HEK293 (cell line): Measurements from ENCODE around the gene CHRM3.

ENCODE experiments used
- CTCF ChIA-PET: fragments of 350-600 bp; formaldehyde crosslinking; extraction: SDS; loops from one replicate; lab custom pipeline; 2021; ENCODE audit warnings: antibody characterized with exemption; lab: Yijun Ruan, JAX
- POLR2A ChIA-PET: fragments of 300-600 bp; formaldehyde crosslinking; extraction: SDS; loops from one replicate; lab custom pipeline; 2020; ENCODE audit warnings: antibody characterized with exemption, inconsistent platforms; lab: Yijun Ruan, JAX
- H3K27ac ChIP-seq: fragments of 200-500 bp; sonication (Bioruptor generic); 2 replicates; pipeline ENCODE4 v1.5.1; 2014; ENCODE audit warnings: low read depth, low read length, control low read depth, inconsistent platforms; ENCODE audit errors: extremely low read depth
- H3K36me3 ChIP-seq, 2 experiments: fragments of 200-500 bp in 1 of 2; sonication (Bioruptor generic) in 1 of 2; 1 replicate in 1 of 2; 2 replicates in 1 of 2; pipeline ENCODE4 v1.5.1; 2014 to 2017; ENCODE audit warnings: inconsistent platforms in 2 of 2, low read length in 2 of 2; ENCODE audit not compliant: control insufficient read depth in 2 of 2, insufficient read depth in 1 of 2
- H3K4me1 ChIP-seq: fragments of 200-500 bp; sonication (Bioruptor generic); 2 replicates; pipeline ENCODE4 v1.5.1; 2014; ENCODE audit warnings: mild to moderate bottlenecking, low read length, inconsistent platforms; ENCODE audit not compliant: control insufficient read depth, insufficient read depth
- H3K4me3 ChIP-seq: 2 replicates; pipeline ENCODE4 v1.5.1; 2011; ENCODE audit warnings: low read depth, mild to moderate bottlenecking, control low read depth, low read length, moderate library complexity
- H3K9me3 ChIP-seq: fragments of 200-500 bp; sonication (Bioruptor generic); 2 replicates; pipeline ENCODE4 v1.5.1; 2014; ENCODE audit warnings: low read depth, low read length, inconsistent platforms; ENCODE audit not compliant: control insufficient read depth, insufficient read depth
- GFI1B ChIP-seq: fragments of 450-650 bp; formaldehyde crosslinking; IDR thresholded peaks from 2 replicates; pipeline ENCODE4 v1.5.1; 2016; ENCODE audit warnings: missing biosample characterization, missing genetic modification characterization
- HOXA7 ChIP-seq: sonication (generic); formaldehyde crosslinking; IDR thresholded peaks from 2 replicates; pipeline ENCODE4 v1.8.1; 2022; ENCODE audit warnings: missing genetic modification reagents, borderline replicate concordance
- RBAK ChIP-seq: fragments of 450-650 bp; formaldehyde crosslinking; IDR thresholded peaks from 2 replicates; pipeline ENCODE4 v1.5.1; 2016; ENCODE audit warnings: missing biosample characterization, missing genetic modification characterization
- SCRT2 ChIP-seq: fragments of 450-650 bp; formaldehyde crosslinking; IDR thresholded peaks from 2 replicates; pipeline ENCODE4 v1.5.1; 2016; ENCODE audit warnings: missing biosample characterization, missing genetic modification characterization
- SP7 ChIP-seq: fragments of 450-650 bp; formaldehyde crosslinking; IDR thresholded peaks from 2 replicates; pipeline ENCODE4 v1.5.1; 2016; ENCODE audit warnings: missing biosample characterization, missing genetic modification characterization
- ZNF19 ChIP-seq: fragments of 450-650 bp; formaldehyde crosslinking; IDR thresholded peaks from 2 replicates; pipeline ENCODE4; 2016; ENCODE audit warnings: missing biosample characterization, missing genetic modification characterization, low read depth
- ZNF324 ChIP-seq: fragments of 450-650 bp; formaldehyde crosslinking; IDR thresholded peaks from 2 replicates; pipeline ENCODE4 v1.5.1; 2016; ENCODE audit warnings: missing biosample characterization, missing genetic modification characterization
- ZNF423 ChIP-seq: fragments of 450-650 bp; formaldehyde crosslinking; IDR thresholded peaks from 2 replicates; pipeline ENCODE4 v1.5.1; 2016; ENCODE audit warnings: missing biosample characterization, missing genetic modification characterization
- ZNF510 ChIP-seq: fragments of 450-650 bp; formaldehyde crosslinking; IDR thresholded peaks from 2 replicates; pipeline ENCODE4 v1.5.1; 2018; ENCODE audit warnings: mild to moderate bottlenecking, missing genetic modification characterization, missing biosample characterization; ENCODE audit not compliant: insufficient replicate concordance
- ZNF629 ChIP-seq: fragments of 450-650 bp; formaldehyde crosslinking; IDR thresholded peaks from 2 replicates; pipeline ENCODE4 v1.5.1; 2017; ENCODE audit warnings: missing biosample characterization, missing genetic modification characterization
- ZNF76 ChIP-seq: fragments of 450-650 bp; formaldehyde crosslinking; IDR thresholded peaks from 2 replicates; pipeline ENCODE4; 2016; ENCODE audit warnings: low read depth, missing biosample characterization, missing genetic modification characterization, borderline replicate concordance
- TF ChIP-seq, protein P1 (sequence below): fragments of 450-650 bp; formaldehyde crosslinking; IDR thresholded peaks from 2 replicates; pipeline ENCODE4 v1.5.1; 2016; ENCODE audit warnings: missing biosample characterization, missing genetic modification characterization
- TF ChIP-seq, protein P2 (sequence below): fragments of 450-650 bp; formaldehyde crosslinking; IDR thresholded peaks from 2 replicates; pipeline ENCODE4 v1.5.1; 2016; ENCODE audit warnings: missing biosample characterization, missing genetic modification characterization
- TF ChIP-seq, protein P3 (sequence below): fragments of 450-650 bp; formaldehyde crosslinking; IDR thresholded peaks from 2 replicates; pipeline ENCODE4 v1.5.1; 2016; ENCODE audit warnings: missing biosample characterization, missing genetic modification characterization
- TF ChIP-seq, protein P4 (sequence below): IDR thresholded peaks from 2 replicates; pipeline ENCODE4 v1.6.1; 2011; ENCODE audit warnings: mild to moderate bottlenecking, low read depth, low read length, borderline replicate concordance

The CHRM3 gene

DNA sequence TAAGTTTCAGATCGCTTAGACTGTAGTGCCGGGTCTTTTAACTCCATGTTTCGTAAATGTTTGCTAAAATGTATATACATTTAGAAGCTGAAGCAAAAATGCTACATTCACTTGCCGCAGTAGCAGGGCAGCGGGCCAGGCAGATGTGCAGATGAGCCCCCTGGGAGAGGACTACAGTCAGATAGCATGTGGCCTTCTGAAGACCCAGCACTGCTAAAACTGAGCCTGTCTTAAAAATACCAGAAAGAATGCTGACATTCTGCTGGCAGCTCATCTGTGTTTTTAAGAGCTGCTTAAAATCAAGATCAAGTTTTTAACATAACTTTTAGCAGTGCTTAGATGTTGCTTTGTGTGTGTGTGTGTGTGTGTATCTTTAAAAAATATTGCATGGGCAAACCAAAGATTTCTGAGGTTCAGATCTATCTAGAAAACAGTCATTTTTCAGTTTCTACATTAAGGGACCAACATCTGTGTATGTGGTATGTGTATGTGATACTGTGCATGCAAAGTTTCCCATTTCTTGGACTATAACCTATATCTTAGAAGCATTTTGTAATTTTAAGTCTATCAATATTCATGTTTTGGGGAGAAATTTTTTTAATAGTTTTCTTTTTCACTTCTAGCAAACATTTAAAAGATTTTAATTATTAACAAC lies 31.7 kb downstream of the CHRM3 start:
- H3K27ac ChIP-seq, result no peak overlapping the region
- H3K4me1 ChIP-seq, result peaks cover 16% of the 10 kb centered on the region
- TF ChIP-seq, protein P1, sequence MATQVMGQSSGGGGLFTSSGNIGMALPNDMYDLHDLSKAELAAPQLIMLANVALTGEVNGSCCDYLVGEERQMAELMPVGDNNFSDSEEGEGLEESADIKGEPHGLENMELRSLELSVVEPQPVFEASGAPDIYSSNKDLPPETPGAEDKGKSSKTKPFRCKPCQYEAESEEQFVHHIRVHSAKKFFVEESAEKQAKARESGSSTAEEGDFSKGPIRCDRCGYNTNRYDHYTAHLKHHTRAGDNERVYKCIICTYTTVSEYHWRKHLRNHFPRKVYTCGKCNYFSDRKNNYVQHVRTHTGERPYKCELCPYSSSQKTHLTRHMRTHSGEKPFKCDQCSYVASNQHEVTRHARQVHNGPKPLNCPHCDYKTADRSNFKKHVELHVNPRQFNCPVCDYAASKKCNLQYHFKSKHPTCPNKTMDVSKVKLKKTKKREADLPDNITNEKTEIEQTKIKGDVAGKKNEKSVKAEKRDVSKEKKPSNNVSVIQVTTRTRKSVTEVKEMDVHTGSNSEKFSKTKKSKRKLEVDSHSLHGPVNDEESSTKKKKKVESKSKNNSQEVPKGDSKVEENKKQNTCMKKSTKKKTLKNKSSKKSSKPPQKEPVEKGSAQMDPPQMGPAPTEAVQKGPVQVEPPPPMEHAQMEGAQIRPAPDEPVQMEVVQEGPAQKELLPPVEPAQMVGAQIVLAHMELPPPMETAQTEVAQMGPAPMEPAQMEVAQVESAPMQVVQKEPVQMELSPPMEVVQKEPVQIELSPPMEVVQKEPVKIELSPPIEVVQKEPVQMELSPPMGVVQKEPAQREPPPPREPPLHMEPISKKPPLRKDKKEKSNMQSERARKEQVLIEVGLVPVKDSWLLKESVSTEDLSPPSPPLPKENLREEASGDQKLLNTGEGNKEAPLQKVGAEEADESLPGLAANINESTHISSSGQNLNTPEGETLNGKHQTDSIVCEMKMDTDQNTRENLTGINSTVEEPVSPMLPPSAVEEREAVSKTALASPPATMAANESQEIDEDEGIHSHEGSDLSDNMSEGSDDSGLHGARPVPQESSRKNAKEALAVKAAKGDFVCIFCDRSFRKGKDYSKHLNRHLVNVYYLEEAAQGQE (tag by site-specific recombination), result no peak
- TF ChIP-seq ZNF76, result no peak
- TF ChIP-seq, protein P2, sequence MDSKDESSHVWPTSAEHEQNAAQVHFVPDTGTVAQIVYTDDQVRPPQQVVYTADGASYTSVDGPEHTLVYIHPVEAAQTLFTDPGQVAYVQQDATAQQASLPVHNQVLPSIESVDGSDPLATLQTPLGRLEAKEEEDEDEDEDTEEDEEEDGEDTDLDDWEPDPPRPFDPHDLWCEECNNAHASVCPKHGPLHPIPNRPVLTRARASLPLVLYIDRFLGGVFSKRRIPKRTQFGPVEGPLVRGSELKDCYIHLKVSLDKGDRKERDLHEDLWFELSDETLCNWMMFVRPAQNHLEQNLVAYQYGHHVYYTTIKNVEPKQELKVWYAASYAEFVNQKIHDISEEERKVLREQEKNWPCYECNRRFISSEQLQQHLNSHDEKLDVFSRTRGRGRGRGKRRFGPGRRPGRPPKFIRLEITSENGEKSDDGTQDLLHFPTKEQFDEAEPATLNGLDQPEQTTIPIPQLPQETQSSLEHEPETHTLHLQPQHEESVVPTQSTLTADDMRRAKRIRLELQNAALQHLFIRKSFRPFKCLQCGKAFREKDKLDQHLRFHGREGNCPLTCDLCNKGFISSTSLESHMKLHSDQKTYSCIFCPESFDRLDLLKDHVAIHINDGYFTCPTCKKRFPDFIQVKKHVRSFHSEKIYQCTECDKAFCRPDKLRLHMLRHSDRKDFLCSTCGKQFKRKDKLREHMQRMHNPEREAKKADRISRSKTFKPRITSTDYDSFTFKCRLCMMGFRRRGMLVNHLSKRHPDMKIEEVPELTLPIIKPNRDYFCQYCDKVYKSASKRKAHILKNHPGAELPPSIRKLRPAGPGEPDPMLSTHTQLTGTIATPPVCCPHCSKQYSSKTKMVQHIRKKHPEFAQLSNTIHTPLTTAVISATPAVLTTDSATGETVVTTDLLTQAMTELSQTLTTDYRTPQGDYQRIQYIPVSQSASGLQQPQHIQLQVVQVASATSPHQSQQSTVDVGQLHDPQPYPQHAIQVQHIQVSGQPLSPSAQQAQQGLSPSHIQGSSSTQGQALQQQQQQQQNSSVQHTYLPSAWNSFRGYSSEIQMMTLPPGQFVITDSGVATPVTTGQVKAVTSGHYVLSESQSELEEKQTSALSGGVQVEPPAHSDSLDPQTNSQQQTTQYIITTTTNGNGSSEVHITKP (tag by site-specific recombination), result no peak
- no peak for TF ChIP-seq SCRT2 (tag by site-specific recombination)
- TF ChIP-seq ZNF510 (tag by site-specific recombination), result no peak
- no peak for TF ChIP-seq GFI1B (tag by site-specific recombination)
- no peak for TF ChIP-seq ZNF19 (tag by site-specific recombination)
- TF ChIP-seq ZNF324 (tag by site-specific recombination), result no peak
- no peak for TF ChIP-seq ZNF423 (tag by site-specific recombination)
- TF ChIP-seq, protein P3, sequence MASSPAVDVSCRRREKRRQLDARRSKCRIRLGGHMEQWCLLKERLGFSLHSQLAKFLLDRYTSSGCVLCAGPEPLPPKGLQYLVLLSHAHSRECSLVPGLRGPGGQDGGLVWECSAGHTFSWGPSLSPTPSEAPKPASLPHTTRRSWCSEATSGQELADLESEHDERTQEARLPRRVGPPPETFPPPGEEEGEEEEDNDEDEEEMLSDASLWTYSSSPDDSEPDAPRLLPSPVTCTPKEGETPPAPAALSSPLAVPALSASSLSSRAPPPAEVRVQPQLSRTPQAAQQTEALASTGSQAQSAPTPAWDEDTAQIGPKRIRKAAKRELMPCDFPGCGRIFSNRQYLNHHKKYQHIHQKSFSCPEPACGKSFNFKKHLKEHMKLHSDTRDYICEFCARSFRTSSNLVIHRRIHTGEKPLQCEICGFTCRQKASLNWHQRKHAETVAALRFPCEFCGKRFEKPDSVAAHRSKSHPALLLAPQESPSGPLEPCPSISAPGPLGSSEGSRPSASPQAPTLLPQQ (tag by site-specific recombination), result no peak
- no peak for TF ChIP-seq RBAK (tag by site-specific recombination)
- TF ChIP-seq, protein P4, sequence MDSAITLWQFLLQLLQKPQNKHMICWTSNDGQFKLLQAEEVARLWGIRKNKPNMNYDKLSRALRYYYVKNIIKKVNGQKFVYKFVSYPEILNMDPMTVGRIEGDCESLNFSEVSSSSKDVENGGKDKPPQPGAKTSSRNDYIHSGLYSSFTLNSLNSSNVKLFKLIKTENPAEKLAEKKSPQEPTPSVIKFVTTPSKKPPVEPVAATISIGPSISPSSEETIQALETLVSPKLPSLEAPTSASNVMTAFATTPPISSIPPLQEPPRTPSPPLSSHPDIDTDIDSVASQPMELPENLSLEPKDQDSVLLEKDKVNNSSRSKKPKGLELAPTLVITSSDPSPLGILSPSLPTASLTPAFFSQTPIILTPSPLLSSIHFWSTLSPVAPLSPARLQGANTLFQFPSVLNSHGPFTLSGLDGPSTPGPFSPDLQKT, result no peak
- no peak for TF ChIP-seq SP7 (tag by site-specific recombination)
- no peaks in the 10 kb centered on the region for H3K36me3 ChIP-seq
- CTCF ChIA-PET, result interaction anchor here (0.8 kb wide), 1 partner anchor 219 kb away, joined by 3 read pairs; no protein-coding TSS in a partner anchor
- no peak overlapping the region for H3K4me3 ChIP-seq
- H3K9me3 ChIP-seq, result no peaks in the 10 kb centered on the region
- POLR2A ChIA-PET, result no interaction called here

DNA sequence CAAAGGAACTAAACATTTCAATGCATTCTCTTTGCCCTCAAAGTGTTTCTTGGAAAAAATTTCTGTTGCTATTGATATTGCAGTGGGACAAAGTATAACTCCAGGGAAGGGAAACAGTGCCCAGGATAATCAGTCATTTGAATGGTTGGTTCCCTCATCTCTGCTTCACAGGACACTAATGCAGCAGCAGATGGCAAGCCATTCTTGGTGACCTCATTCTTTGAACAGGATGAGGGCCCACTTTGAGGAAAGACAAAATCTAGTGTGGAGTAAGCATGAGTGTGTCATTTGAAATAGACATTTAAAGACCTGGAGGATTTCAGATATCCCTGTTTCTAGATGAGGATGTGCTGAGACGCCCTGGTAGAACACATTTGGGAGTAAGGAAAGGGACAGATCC lies 32.3 kb downstream of the CHRM3 start:
- TF ChIP-seq ZNF629 (tag by site-specific recombination) (no peak), HOXA7 (CRISPR knock-in tag) (no peak)
- Histone ChIP-seq H3K9me3 (no peaks in the 10 kb centered on the region), H3K27ac (no peak overlapping the region), H3K4me1 (peaks cover 16% of the 10 kb centered on the region), H3K36me3 (no peaks in the 10 kb centered on the region), H3K4me3 (no peak overlapping the region)
- ChIA-PET POLR2A (no interaction called here), CTCF (interaction anchor here (0.6 kb wide), 1 partner anchor 12 kb away, joined by 5 read pairs; no protein-coding TSS in a partner anchor)
